Measurements from ENCODE around the gene ATF6B.

The ATF6B gene

GRCh38 chr6:32082935-32083334 lies 45.1 kb downstream of the ATF6B start:
- Histone ChIP-seq H3K27ac (ENCODE audit: insufficient read depth, low read length, poor library complexity, severe bottlenecking) (no peak overlapping the region), H3K27me3 (replicated peaks; ENCODE audit: control insufficient read depth, insufficient read depth, low read length, poor library complexity, severe bottlenecking) (peaks cover 10% of the 10 kb centered on the region), H3K4me1 (ENCODE audit: control insufficient read depth, insufficient read depth, low read length, poor library complexity, severe bottlenecking) (peaks cover 3% of the 10 kb centered on the region), H3K9me3 (ENCODE audit: control insufficient read depth, low read length) (no peaks in the 10 kb centered on the region), H3K4me3 (ENCODE audit: insufficient read depth, low read depth, low read length, poor library complexity, severe bottlenecking) (no peak overlapping the region), H3K36me3 (ENCODE audit: control insufficient read depth, insufficient read depth, low read length) (no peaks in the 10 kb centered on the region)
- DNase-seq = no peak

- Histone ChIP-seq H3K9me3 (ENCODE audit: control insufficient read depth, low read length) (no peaks in the 10 kb centered on the region), H3K27ac (ENCODE audit: insufficient read depth, low read length, poor library complexity, severe bottlenecking) (no peak overlapping the region), H3K4me1 (ENCODE audit: control insufficient read depth, insufficient read depth, low read length, poor library complexity, severe bottlenecking) (peaks cover 3% of the 10 kb centered on the region), H3K27me3 (replicated peaks; ENCODE audit: control insufficient read depth, insufficient read depth, low read length, poor library complexity, severe bottlenecking) (peaks cover 10% of the 10 kb centered on the region), H3K4me3 (ENCODE audit: insufficient read depth, low read depth, low read length, poor library complexity, severe bottlenecking) (no peak overlapping the region), H3K36me3 (ENCODE audit: control insufficient read depth, insufficient read depth, low read length) (no peaks in the 10 kb centered on the region)
- no peak for DNase-seq
These were observed 45.6 kb downstream of the ATF6B start for GRCh38 chr6:32082478-32082877.

- H3K9me3 ChIP-seq (ENCODE audit: control insufficient read depth, low read length) = no peaks in the 10 kb centered on the region
- no peak for DNase-seq
- no peak overlapping the region for H3K4me3 ChIP-seq (ENCODE audit: insufficient read depth, low read depth, low read length, poor library complexity, severe bottlenecking)
- H3K27me3 ChIP-seq (replicated peaks; ENCODE audit: control insufficient read depth, insufficient read depth, low read length, poor library complexity, severe bottlenecking) = peaks cover 4% of the 10 kb centered on the region
- no peaks in the 10 kb centered on the region for H3K4me1 ChIP-seq (ENCODE audit: control insufficient read depth, insufficient read depth, low read length, poor library complexity, severe bottlenecking)
- H3K27ac ChIP-seq (ENCODE audit: insufficient read depth, low read length, poor library complexity, severe bottlenecking) = no peak overlapping the region
- H3K36me3 ChIP-seq (ENCODE audit: control insufficient read depth, insufficient read depth, low read length) = no peaks in the 10 kb centered on the region
These were observed 46.7 kb downstream of the ATF6B start for GRCh38 chr6:32081168-32081990.

- Histone ChIP-seq H3K27me3 (replicated peaks; ENCODE audit: control insufficient read depth, insufficient read depth, low read length, poor library complexity, severe bottlenecking) (no peaks in the 10 kb centered on the region), H3K9me3 (ENCODE audit: control insufficient read depth, low read length) (no peaks in the 10 kb centered on the region), H3K4me3 (ENCODE audit: insufficient read depth, low read depth, low read length, poor library complexity, severe bottlenecking) (no peak overlapping the region), H3K4me1 (ENCODE audit: control insufficient read depth, insufficient read depth, low read length, poor library complexity, severe bottlenecking) (no peaks in the 10 kb centered on the region), H3K27ac (ENCODE audit: insufficient read depth, low read length, poor library complexity, severe bottlenecking) (no peak overlapping the region), H3K36me3 (ENCODE audit: control insufficient read depth, insufficient read depth, low read length) (no peaks in the 10 kb centered on the region)
- DNase-seq = no peak
These were observed 48.3 kb downstream of the ATF6B start for GRCh38 chr6:32079566-32080290.

- Histone ChIP-seq H3K27me3 (replicated peaks; ENCODE audit: control insufficient read depth, insufficient read depth, low read length, poor library complexity, severe bottlenecking) (no peaks in the 10 kb centered on the region), H3K4me1 (ENCODE audit: control insufficient read depth, insufficient read depth, low read length, poor library complexity, severe bottlenecking) (no peaks in the 10 kb centered on the region), H3K36me3 (ENCODE audit: control insufficient read depth, insufficient read depth, low read length) (no peaks in the 10 kb centered on the region), H3K9me3 (ENCODE audit: control insufficient read depth, low read length) (no peaks in the 10 kb centered on the region), H3K27ac (ENCODE audit: insufficient read depth, low read length, poor library complexity, severe bottlenecking) (no peak overlapping the region), H3K4me3 (ENCODE audit: insufficient read depth, low read depth, low read length, poor library complexity, severe bottlenecking) (no peak overlapping the region)
- DNase-seq = no peak
These were observed 51.7 kb downstream of the ATF6B start for GRCh38 chr6:32076321-32076809.

- Histone ChIP-seq H3K27me3 (replicated peaks; ENCODE audit: control insufficient read depth, insufficient read depth, low read length, poor library complexity, severe bottlenecking) (no peaks in the 10 kb centered on the region), H3K4me3 (ENCODE audit: insufficient read depth, low read depth, low read length, poor library complexity, severe bottlenecking) (no peak overlapping the region), H3K9me3 (ENCODE audit: control insufficient read depth, low read length) (no peaks in the 10 kb centered on the region), H3K4me1 (ENCODE audit: control insufficient read depth, insufficient read depth, low read length, poor library complexity, severe bottlenecking) (no peaks in the 10 kb centered on the region), H3K36me3 (ENCODE audit: control insufficient read depth, insufficient read depth, low read length) (no peaks in the 10 kb centered on the region), H3K27ac (ENCODE audit: insufficient read depth, low read length, poor library complexity, severe bottlenecking) (no peak overlapping the region)
- no peak for DNase-seq
These were observed 52.3 kb downstream of the ATF6B start for GRCh38 chr6:32075781-32076180.

GRCh38 chr6:32074996-32075532 lies 53.0 kb downstream of the ATF6B start:
- H3K27me3 ChIP-seq (replicated peaks; ENCODE audit: control insufficient read depth, insufficient read depth, low read length, poor library complexity, severe bottlenecking) = no peaks in the 10 kb centered on the region
- no peaks in the 10 kb centered on the region for H3K36me3 ChIP-seq (ENCODE audit: control insufficient read depth, insufficient read depth, low read length)
- no peaks in the 10 kb centered on the region for H3K4me1 ChIP-seq (ENCODE audit: control insufficient read depth, insufficient read depth, low read length, poor library complexity, severe bottlenecking)
- no peak for DNase-seq
- H3K4me3 ChIP-seq (ENCODE audit: insufficient read depth, low read depth, low read length, poor library complexity, severe bottlenecking) = no peak overlapping the region
- H3K27ac ChIP-seq (ENCODE audit: insufficient read depth, low read length, poor library complexity, severe bottlenecking) = no peak overlapping the region
- H3K9me3 ChIP-seq (ENCODE audit: control insufficient read depth, low read length) = no peaks in the 10 kb centered on the region

GRCh38 chr6:32073613-32074012 lies 54.4 kb downstream of the ATF6B start:
- Histone ChIP-seq H3K4me1 (ENCODE audit: control insufficient read depth, insufficient read depth, low read length, poor library complexity, severe bottlenecking) (no peaks in the 10 kb centered on the region), H3K36me3 (ENCODE audit: control insufficient read depth, insufficient read depth, low read length) (no peaks in the 10 kb centered on the region), H3K27ac (ENCODE audit: insufficient read depth, low read length, poor library complexity, severe bottlenecking) (no peak overlapping the region), H3K9me3 (ENCODE audit: control insufficient read depth, low read length) (no peaks in the 10 kb centered on the region), H3K27me3 (replicated peaks; ENCODE audit: control insufficient read depth, insufficient read depth, low read length, poor library complexity, severe bottlenecking) (no peaks in the 10 kb centered on the region), H3K4me3 (ENCODE audit: insufficient read depth, low read depth, low read length, poor library complexity, severe bottlenecking) (no peak overlapping the region)
- no peak for DNase-seq

- H3K27me3 ChIP-seq (replicated peaks; ENCODE audit: control insufficient read depth, insufficient read depth, low read length, poor library complexity, severe bottlenecking) = no peaks in the 10 kb centered on the region
- no peaks in the 10 kb centered on the region for H3K36me3 ChIP-seq (ENCODE audit: control insufficient read depth, insufficient read depth, low read length)
- no peak overlapping the region for H3K27ac ChIP-seq (ENCODE audit: insufficient read depth, low read length, poor library complexity, severe bottlenecking)
- H3K4me1 ChIP-seq (ENCODE audit: control insufficient read depth, insufficient read depth, low read length, poor library complexity, severe bottlenecking) = no peaks in the 10 kb centered on the region
- H3K4me3 ChIP-seq (ENCODE audit: insufficient read depth, low read depth, low read length, poor library complexity, severe bottlenecking) = no peak overlapping the region
- H3K9me3 ChIP-seq (ENCODE audit: control insufficient read depth, low read length) = no peaks in the 10 kb centered on the region
- DNase-seq = no peak
These were observed 54.9 kb downstream of the ATF6B start for GRCh38 chr6:32073101-32073500.
